Glutamatergic neuron (in vitro differentiated cells): ENCODE measurements around the gene CX3CL1. TPM values are rescaled to one million over a fixed set of nuclear protein-coding genes. Genes with fewer than 3 reads are reported as not detected.
"Not testable (repeated sequence)": the region's sequence is repeated elsewhere in the genome, so short reads cannot be mapped to it uniquely, and the experiment has no call there.

Source experiments
- DNase-seq: peaks from one replicate; pipeline ENCODE4 v3.0.0; 2022
- H3K27ac Mint-ChIP-seq: one replicate; pipeline ENCODE4 v1.8.0; 2020; ENCODE audit warnings: mild to moderate bottlenecking, mixed read lengths, inconsistent platforms; ENCODE audit not compliant: unreplicated experiment
- H3K27me3 Mint-ChIP-seq: one replicate; pipeline ENCODE4 v1.8.0; 2020; ENCODE audit warnings: mild to moderate bottlenecking, moderate library complexity, mixed read lengths, inconsistent platforms; ENCODE audit not compliant: unreplicated experiment
- H3K36me3 Mint-ChIP-seq: one replicate; pipeline ENCODE4 v1.8.0; 2020; ENCODE audit warnings: mild to moderate bottlenecking, mixed read lengths, inconsistent platforms; ENCODE audit not compliant: unreplicated experiment
- H3K4me1 Mint-ChIP-seq: one replicate; pipeline ENCODE4 v1.8.0; 2020; ENCODE audit warnings: mild to moderate bottlenecking, low read depth, mixed read lengths, inconsistent platforms; ENCODE audit not compliant: unreplicated experiment
- H3K4me3 Mint-ChIP-seq: one replicate; pipeline ENCODE4 v1.8.0; 2020; ENCODE audit warnings: mild to moderate bottlenecking, mixed read lengths, inconsistent platforms; ENCODE audit not compliant: unreplicated experiment
- H3K9me3 Mint-ChIP-seq: one replicate; pipeline ENCODE4 v1.8.0; 2020; ENCODE audit warnings: mild to moderate bottlenecking, moderate library complexity, mixed read lengths, inconsistent platforms; ENCODE audit not compliant: unreplicated experiment
- CTCF ChIP-seq: fragments of 200-600 bp; sonication (generic); IDR thresholded peaks from one replicate; pipeline ENCODE4 v1.5.0; 2021; ENCODE audit not compliant: partially characterized antibody, unreplicated experiment
- total RNA-seq: library from RNA; stranded (reverse); fragmentation: NEBNext Ultra II Directional; extraction: Animal tissue kit (Norgen Biotek cat#: 25700); gene quantifications from one replicate; pipeline ENCODE4 v1.2.1, GENCODE V29; 2021; ENCODE audit not compliant: unreplicated experiment

The CX3CL1 gene
- total RNA-seq, 1 donor from 2014 or later = not detected

DNA sequence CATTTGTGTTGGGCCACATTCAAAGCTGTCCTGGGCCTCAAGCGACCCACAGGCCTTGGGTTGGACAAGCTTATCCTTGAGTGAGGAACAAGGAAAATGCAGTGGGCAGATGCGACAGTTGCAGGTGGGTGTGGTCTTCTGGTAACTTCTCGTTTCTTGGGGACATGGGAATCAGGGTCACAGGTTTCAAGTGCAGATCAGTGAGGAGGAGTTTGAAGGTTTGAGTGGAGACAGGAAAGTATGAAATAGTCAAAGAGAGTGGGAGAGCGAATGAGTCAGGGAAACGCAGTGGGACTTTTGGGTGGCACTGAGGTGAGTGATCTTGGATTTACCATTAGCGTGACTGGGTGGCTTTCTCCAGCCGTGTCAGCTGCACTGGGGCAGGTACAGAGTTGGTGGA lies 29.1 kb upstream of the CX3CL1 start:
- no peak overlapping the region for H3K27ac Mint-ChIP-seq
- H3K9me3 Mint-ChIP-seq = no peaks in the 10 kb centered on the region
- TF ChIP-seq CTCF = no peak
- DNase-seq = no peak
- H3K4me3 Mint-ChIP-seq = no peak overlapping the region
- H3K4me1 Mint-ChIP-seq = no peaks in the 10 kb centered on the region
- H3K27me3 Mint-ChIP-seq = peaks cover 2% of the 10 kb centered on the region
- H3K36me3 Mint-ChIP-seq = peaks cover 5% of the 10 kb centered on the region

GRCh38 chr16:57344094-57344493 lies 28.2 kb upstream of the CX3CL1 start:
- H3K9me3 Mint-ChIP-seq, H3K36me3 Mint-ChIP-seq, H3K4me1 Mint-ChIP-seq, H3K4me3 Mint-ChIP-seq, H3K27ac Mint-ChIP-seq, H3K27me3 Mint-ChIP-seq, DNase-seq: not testable (repeated sequence)

- H3K27ac Mint-ChIP-seq = no peak overlapping the region
Measured at GRCh38 chr16:57345021-57345420, 27.3 kb upstream of the CX3CL1 start.

DNA sequence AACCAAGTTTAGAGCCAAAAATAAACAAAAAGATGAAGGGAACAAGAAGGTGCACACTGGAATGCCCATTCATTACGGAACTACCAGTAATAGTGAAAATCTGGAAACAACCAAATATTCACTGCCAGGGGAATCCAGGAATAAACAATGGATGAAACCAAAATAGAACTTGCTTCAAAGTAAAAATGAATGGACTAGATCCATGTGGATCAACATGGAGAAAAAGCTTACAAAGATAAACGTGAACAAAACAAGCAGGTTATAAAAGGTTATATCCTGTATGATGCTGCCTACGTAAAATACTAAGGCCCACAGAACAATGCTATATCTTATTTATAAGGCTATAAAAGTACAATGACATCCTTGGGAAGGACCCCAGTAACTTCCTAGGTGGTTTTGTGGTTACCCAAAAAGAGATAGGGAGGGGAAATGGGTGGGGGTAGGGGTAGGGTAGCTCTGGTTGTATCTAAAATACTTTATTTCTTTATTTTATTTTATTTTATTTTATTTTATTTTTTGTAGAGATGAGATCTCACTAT lies 26.6 kb upstream of the CX3CL1 start:
- TF ChIP-seq CTCF = no peak
- H3K4me3 Mint-ChIP-seq = no peak overlapping the region
- no peaks in the 10 kb centered on the region for H3K4me1 Mint-ChIP-seq
- peaks cover 5% of the 10 kb centered on the region for H3K36me3 Mint-ChIP-seq
- no peak for DNase-seq
- H3K27me3 Mint-ChIP-seq = peaks cover 2% of the 10 kb centered on the region
- no peak overlapping the region for H3K27ac Mint-ChIP-seq
- no peaks in the 10 kb centered on the region for H3K9me3 Mint-ChIP-seq

More at GRCh38 chr16:57345021-57345420, 27.3 kb upstream of the CX3CL1 start:
- H3K36me3 Mint-ChIP-seq = peaks cover 5% of the 10 kb centered on the region
- no peak overlapping the region for H3K4me3 Mint-ChIP-seq
- H3K9me3 Mint-ChIP-seq = no peaks in the 10 kb centered on the region
- TF ChIP-seq CTCF = no peak
- H3K27me3 Mint-ChIP-seq = peaks cover 2% of the 10 kb centered on the region
- no peak for DNase-seq
- H3K4me1 Mint-ChIP-seq = no peaks in the 10 kb centered on the region

DNA sequence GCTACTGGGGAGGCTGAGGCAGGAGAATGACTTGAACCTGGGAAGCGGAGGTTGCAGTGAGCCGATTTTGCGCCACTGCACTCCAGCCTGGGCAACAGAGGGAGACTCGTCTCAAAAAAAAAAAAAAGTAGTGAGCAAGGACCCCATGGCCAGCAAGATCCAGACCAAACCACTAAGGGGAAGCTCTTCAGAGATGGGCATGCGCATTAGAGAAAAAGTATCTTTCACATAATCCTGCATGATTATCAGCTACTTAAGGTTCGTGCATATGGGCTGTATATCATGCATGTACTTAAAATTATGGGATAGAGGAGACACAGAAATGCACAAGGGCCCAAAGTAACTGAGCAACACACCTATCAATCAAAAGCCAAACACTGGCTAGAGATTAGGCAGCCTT lies 24.4 kb upstream of the CX3CL1 start:
- H3K27ac Mint-ChIP-seq = no peak overlapping the region
- no peak for TF ChIP-seq CTCF
- no peak for DNase-seq
- H3K36me3 Mint-ChIP-seq = peaks cover 5% of the 10 kb centered on the region
- H3K27me3 Mint-ChIP-seq = peaks cover 2% of the 10 kb centered on the region
- H3K9me3 Mint-ChIP-seq = no peaks in the 10 kb centered on the region
- no peak overlapping the region for H3K4me3 Mint-ChIP-seq
- H3K4me1 Mint-ChIP-seq = no peaks in the 10 kb centered on the region

- no peak for TF ChIP-seq CTCF
- DNase-seq = no peak
- H3K9me3 Mint-ChIP-seq = no peaks in the 10 kb centered on the region
Measured at GRCh38 chr16:57348327-57348726, 24.0 kb upstream of the CX3CL1 start.

More at GRCh38 chr16:57348327-57348726, 24.0 kb upstream of the CX3CL1 start:
- Mint-ChIP-seq H3K27me3 (peaks cover 2% of the 10 kb centered on the region), H3K36me3 (peaks cover 5% of the 10 kb centered on the region), H3K27ac (no peak overlapping the region), H3K4me3 (no peak overlapping the region), H3K4me1 (no peaks in the 10 kb centered on the region)
